ENCODE measurements around the gene OXER1.

Gene OXER1

GRCh38 chr2:42754021-42754775, 9.7 kb downstream of the OXER1 start:
- H3K9ac ChIP-seq (ENCODE audit: low read length): no peak overlapping the region
- no peaks in the 10 kb centered on the region for H3K9me3 ChIP-seq (ENCODE audit: control insufficient read depth, low read depth, low read length)
- no peak overlapping the region for H3K27ac ChIP-seq (ENCODE audit: low read length)
- no peaks in the 10 kb centered on the region for H3K27me3 ChIP-seq (ENCODE audit: control insufficient read depth, insufficient read depth, low read length)
- no peaks in the 10 kb centered on the region for H3K4me1 ChIP-seq (ENCODE audit: control insufficient read depth, low read depth, low read length)
- no peak overlapping the region for H3K4me3 ChIP-seq (ENCODE audit: low read length)
- H3K36me3 ChIP-seq (ENCODE audit: control insufficient read depth, low read depth, low read length): no peaks in the 10 kb centered on the region

GRCh38 chr2:42752816-42753813, 10.8 kb downstream of the OXER1 start:
- no peaks in the 10 kb centered on the region for H3K27me3 ChIP-seq (ENCODE audit: control insufficient read depth, insufficient read depth, low read length)
- no peaks in the 10 kb centered on the region for H3K4me1 ChIP-seq (ENCODE audit: control insufficient read depth, low read depth, low read length)
- no peaks in the 10 kb centered on the region for H3K9me3 ChIP-seq (ENCODE audit: control insufficient read depth, low read depth, low read length)
- H3K4me3 ChIP-seq (ENCODE audit: low read length): no peak overlapping the region
- no peak overlapping the region for H3K9ac ChIP-seq (ENCODE audit: low read length)
- no peaks in the 10 kb centered on the region for H3K36me3 ChIP-seq (ENCODE audit: control insufficient read depth, low read depth, low read length)
- H3K27ac ChIP-seq (ENCODE audit: low read length): no peak overlapping the region

DNA sequence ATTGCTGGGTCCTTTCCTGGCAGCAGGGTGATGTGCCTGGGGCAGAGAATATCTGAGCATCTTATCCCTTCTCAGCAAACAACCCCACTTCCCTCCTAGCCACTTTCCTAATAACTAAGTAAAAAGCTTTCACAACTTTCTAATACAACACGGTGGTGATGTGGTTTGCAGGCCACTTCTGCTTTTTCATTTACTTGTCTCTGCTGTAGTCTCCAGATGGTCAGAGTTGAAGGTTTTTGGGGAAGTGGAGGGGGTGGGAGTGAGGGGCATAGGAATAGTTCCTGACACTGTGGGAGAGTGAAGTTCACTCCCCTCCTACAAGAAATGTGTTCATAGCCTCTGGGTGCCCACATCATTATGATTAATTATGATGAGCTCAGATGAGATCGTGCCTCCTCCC, 11.6 kb downstream of the OXER1 start:
- no peak overlapping the region for H3K27ac ChIP-seq (ENCODE audit: low read length)
- no peaks in the 10 kb centered on the region for H3K36me3 ChIP-seq (ENCODE audit: control insufficient read depth, low read depth, low read length)
- H3K9me3 ChIP-seq (ENCODE audit: control insufficient read depth, low read depth, low read length): no peaks in the 10 kb centered on the region
- no peaks in the 10 kb centered on the region for H3K4me1 ChIP-seq (ENCODE audit: control insufficient read depth, low read depth, low read length)
- no peaks in the 10 kb centered on the region for H3K27me3 ChIP-seq (ENCODE audit: control insufficient read depth, insufficient read depth, low read length)
- no peak overlapping the region for H3K4me3 ChIP-seq (ENCODE audit: low read length)
- H3K9ac ChIP-seq (ENCODE audit: low read length): no peak overlapping the region

- no peak overlapping the region for H3K27ac ChIP-seq (ENCODE audit: low read length)
- H3K27me3 ChIP-seq (ENCODE audit: control insufficient read depth, insufficient read depth, low read length): no peaks in the 10 kb centered on the region
- no peaks in the 10 kb centered on the region for H3K36me3 ChIP-seq (ENCODE audit: control insufficient read depth, low read depth, low read length)
Measured at GRCh38 chr2:42748840-42749239, 15.1 kb downstream of the OXER1 start.

GRCh38 chr2:42747422-42747821, 16.5 kb downstream of the OXER1 start:
- H3K36me3 ChIP-seq (ENCODE audit: control insufficient read depth, low read depth, low read length): no peaks in the 10 kb centered on the region
- H3K27ac ChIP-seq (ENCODE audit: low read length): no peak overlapping the region
- H3K27me3 ChIP-seq (ENCODE audit: control insufficient read depth, insufficient read depth, low read length): no peaks in the 10 kb centered on the region
- no peaks in the 10 kb centered on the region for H3K9me3 ChIP-seq (ENCODE audit: control insufficient read depth, low read depth, low read length)
- no peak overlapping the region for H3K9ac ChIP-seq (ENCODE audit: low read length)
- no peaks in the 10 kb centered on the region for H3K4me1 ChIP-seq (ENCODE audit: control insufficient read depth, low read depth, low read length)
- no peak overlapping the region for H3K4me3 ChIP-seq (ENCODE audit: low read length)

More at GRCh38 chr2:42748840-42749239, 15.1 kb downstream of the OXER1 start:
- no peak overlapping the region for H3K9ac ChIP-seq (ENCODE audit: low read length)
- no peak overlapping the region for H3K4me3 ChIP-seq (ENCODE audit: low read length)
- no peaks in the 10 kb centered on the region for H3K4me1 ChIP-seq (ENCODE audit: control insufficient read depth, low read depth, low read length)
- H3K9me3 ChIP-seq (ENCODE audit: control insufficient read depth, low read depth, low read length): no peaks in the 10 kb centered on the region

GRCh38 chr2:42744545-42745082, 19.3 kb downstream of the OXER1 start:
- H3K4me1 ChIP-seq (ENCODE audit: control insufficient read depth, low read depth, low read length): no peaks in the 10 kb centered on the region
- no peaks in the 10 kb centered on the region for H3K36me3 ChIP-seq (ENCODE audit: control insufficient read depth, low read depth, low read length)
- H3K27ac ChIP-seq (ENCODE audit: low read length): no peak overlapping the region
- H3K4me3 ChIP-seq (ENCODE audit: low read length): no peak overlapping the region
- no peak overlapping the region for H3K9ac ChIP-seq (ENCODE audit: low read length)
- H3K9me3 ChIP-seq (ENCODE audit: control insufficient read depth, low read depth, low read length): no peaks in the 10 kb centered on the region
- H3K27me3 ChIP-seq (ENCODE audit: control insufficient read depth, insufficient read depth, low read length): no peaks in the 10 kb centered on the region

- H3K36me3 ChIP-seq (ENCODE audit: control insufficient read depth, low read depth, low read length): no peaks in the 10 kb centered on the region
- H3K4me1 ChIP-seq (ENCODE audit: control insufficient read depth, low read depth, low read length): no peaks in the 10 kb centered on the region
- no peak overlapping the region for H3K9ac ChIP-seq (ENCODE audit: low read length)
- no peak overlapping the region for H3K4me3 ChIP-seq (ENCODE audit: low read length)
- no peaks in the 10 kb centered on the region for H3K9me3 ChIP-seq (ENCODE audit: control insufficient read depth, low read depth, low read length)
- H3K27ac ChIP-seq (ENCODE audit: low read length): no peak overlapping the region
- H3K27me3 ChIP-seq (ENCODE audit: control insufficient read depth, insufficient read depth, low read length): no peaks in the 10 kb centered on the region
Measured at GRCh38 chr2:42743659-42743990, 20.3 kb downstream of the OXER1 start.

DNA sequence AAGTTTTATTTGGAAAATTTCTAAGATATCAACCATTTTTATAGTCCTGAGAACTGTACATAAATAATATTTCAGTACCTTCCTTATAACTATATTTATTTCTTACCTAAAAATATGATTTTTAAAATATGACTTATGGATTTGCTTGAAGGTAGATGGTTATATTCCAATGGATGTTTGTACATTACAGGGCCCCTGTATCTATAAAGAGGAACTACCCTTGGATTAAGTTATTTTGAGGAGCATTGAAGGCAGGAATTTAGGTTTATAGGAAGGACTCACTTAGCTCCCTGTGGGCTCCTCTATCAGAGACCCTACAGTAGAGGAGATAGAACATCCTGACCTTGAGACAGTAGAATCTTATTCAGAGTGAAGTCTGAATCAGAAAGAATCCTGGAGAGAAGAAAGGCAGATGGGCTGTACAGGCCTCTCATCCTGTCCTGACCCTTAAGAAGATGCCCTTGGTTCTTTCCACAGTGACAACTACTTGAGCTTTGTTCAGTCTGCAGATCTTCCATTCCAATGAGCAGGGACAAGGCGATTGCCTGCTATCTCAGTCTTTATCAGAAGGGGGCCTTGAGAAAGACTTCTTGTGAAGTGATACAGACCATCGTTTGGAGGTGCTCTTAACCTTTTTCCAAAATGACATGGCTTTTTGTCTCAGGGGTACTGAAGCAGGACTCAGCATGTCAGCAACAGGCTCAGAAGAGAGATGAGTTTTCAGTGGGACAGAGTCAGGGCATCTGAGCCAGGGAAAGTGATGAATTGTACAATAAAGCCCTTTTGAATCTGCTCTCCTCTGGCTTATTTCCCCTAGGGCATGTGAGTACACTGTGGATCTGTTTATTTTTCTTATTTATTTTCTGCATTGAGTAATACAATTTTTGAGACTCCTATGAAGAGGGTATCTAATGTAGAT, 20.9 kb downstream of the OXER1 start:
- Histone ChIP-seq H3K4me3 (ENCODE audit: low read length) (no peak overlapping the region), H3K27ac (ENCODE audit: low read length) (no peak overlapping the region), H3K27me3 (ENCODE audit: control insufficient read depth, insufficient read depth, low read length) (no peaks in the 10 kb centered on the region), H3K9ac (ENCODE audit: low read length) (no peak overlapping the region), H3K36me3 (ENCODE audit: control insufficient read depth, low read depth, low read length) (no peaks in the 10 kb centered on the region), H3K4me1 (ENCODE audit: control insufficient read depth, low read depth, low read length) (no peaks in the 10 kb centered on the region), H3K9me3 (ENCODE audit: control insufficient read depth, low read depth, low read length) (no peaks in the 10 kb centered on the region)

- no peak overlapping the region for H3K9ac ChIP-seq (ENCODE audit: low read length)
- no peak overlapping the region for H3K4me3 ChIP-seq (ENCODE audit: low read length)
- H3K27ac ChIP-seq (ENCODE audit: low read length): no peak overlapping the region
- H3K9me3 ChIP-seq (ENCODE audit: control insufficient read depth, low read depth, low read length): no peaks in the 10 kb centered on the region
- H3K36me3 ChIP-seq (ENCODE audit: control insufficient read depth, low read depth, low read length): no peaks in the 10 kb centered on the region
- no peaks in the 10 kb centered on the region for H3K27me3 ChIP-seq (ENCODE audit: control insufficient read depth, insufficient read depth, low read length)
- peaks cover 4% of the 10 kb centered on the region for H3K4me1 ChIP-seq (ENCODE audit: control insufficient read depth, low read depth, low read length)
Measured at GRCh38 chr2:42741140-42741539, 22.8 kb downstream of the OXER1 start.

DNA sequence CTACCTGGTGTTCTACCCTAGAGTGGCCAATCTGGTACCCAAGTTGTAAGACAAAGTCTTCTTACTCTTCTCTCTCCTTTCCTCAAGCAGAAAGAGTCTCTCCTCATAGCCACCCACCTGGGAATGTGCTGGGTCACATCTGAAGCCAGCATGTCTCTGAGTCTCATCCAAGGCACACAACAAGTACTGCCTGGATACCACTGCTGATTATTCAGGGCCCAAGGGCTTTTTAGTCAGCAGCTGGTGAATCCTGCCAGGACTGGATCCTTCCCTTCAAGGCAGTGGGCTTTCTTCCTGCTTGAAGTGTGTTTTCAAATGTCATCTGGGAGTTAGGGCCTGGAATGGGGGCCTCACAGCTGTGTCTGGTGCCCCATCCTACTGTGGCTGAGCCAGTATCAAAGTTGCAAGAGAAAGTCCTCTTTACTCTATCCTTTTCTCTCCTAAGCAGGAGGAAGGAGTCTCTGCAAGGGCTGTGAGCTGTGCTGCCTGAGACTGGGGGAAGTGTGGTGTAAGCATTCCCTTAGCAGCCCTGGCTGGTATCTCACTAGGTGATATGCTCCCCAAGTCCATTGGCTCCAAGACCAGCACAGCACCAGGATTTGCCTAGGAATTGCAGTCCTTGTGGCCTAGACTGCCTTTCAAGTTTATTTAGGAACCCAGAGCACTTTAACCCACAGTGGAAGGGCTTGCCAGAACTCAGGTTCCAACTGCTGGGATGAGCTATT, 27.2 kb downstream of the OXER1 start:
- H3K9ac ChIP-seq (ENCODE audit: low read length): no peak overlapping the region
- no peaks in the 10 kb centered on the region for H3K36me3 ChIP-seq (ENCODE audit: control insufficient read depth, low read depth, low read length)
- H3K27me3 ChIP-seq (ENCODE audit: control insufficient read depth, insufficient read depth, low read length): no peaks in the 10 kb centered on the region
- H3K4me1 ChIP-seq (ENCODE audit: control insufficient read depth, low read depth, low read length): peaks cover 4% of the 10 kb centered on the region
- no peak overlapping the region for H3K4me3 ChIP-seq (ENCODE audit: low read length)
- H3K9me3 ChIP-seq (ENCODE audit: control insufficient read depth, low read depth, low read length): no peaks in the 10 kb centered on the region
- no peak overlapping the region for H3K27ac ChIP-seq (ENCODE audit: low read length)
